NCI-H1436 (cell line): ENCODE data around the gene TRIM32.

ENCODE experiments used
- DNase-seq: peaks from one replicate; lab custom pipeline; 2025; lab: John Stamatoyannopoulos, UW

The TRIM32 gene, protein sequence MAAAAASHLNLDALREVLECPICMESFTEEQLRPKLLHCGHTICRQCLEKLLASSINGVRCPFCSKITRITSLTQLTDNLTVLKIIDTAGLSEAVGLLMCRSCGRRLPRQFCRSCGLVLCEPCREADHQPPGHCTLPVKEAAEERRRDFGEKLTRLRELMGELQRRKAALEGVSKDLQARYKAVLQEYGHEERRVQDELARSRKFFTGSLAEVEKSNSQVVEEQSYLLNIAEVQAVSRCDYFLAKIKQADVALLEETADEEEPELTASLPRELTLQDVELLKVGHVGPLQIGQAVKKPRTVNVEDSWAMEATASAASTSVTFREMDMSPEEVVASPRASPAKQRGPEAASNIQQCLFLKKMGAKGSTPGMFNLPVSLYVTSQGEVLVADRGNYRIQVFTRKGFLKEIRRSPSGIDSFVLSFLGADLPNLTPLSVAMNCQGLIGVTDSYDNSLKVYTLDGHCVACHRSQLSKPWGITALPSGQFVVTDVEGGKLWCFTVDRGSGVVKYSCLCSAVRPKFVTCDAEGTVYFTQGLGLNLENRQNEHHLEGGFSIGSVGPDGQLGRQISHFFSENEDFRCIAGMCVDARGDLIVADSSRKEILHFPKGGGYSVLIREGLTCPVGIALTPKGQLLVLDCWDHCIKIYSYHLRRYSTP

DNA sequence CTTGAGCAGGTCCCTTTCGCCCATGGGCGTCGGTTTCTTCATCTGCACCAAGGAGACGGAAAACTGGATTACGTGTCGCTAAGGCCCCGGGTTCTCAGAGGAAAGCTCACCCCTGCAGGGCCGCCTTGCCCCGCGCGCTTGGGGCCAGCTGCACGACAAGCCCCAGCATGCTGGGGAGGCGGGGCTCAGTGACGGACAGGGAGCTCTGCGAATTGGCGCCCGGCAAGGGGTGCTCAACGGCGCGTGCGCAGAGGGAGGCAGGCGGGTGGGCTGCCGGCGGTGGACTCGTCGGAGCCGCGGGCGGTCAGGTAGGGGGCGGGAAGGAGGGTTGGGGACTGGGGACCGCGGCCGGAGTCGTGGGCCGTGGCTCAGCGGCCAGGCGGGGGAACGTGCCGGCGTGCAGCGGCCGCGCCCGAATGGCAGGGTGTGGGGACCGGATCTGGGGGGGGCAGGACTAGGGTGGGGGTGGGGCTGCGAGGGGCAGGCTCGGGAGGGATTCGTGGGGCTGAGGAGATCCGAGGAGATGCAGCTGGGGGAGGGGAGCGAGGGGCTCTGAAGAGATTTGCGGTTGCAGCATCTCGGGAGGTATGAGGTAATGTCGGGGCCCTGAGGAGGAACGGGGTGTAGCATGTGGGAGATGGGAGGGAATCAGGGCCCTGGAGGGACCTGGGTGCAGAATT lies at the start of gene TRIM32:
Gene TRIM32 (plus strand): TSS at position 232 of the 680 bp plus-strand sequence. CDS start 10,438 bp downstream, outside the sequence.
- peak; percentile 92 for DNase-seq

DNA sequence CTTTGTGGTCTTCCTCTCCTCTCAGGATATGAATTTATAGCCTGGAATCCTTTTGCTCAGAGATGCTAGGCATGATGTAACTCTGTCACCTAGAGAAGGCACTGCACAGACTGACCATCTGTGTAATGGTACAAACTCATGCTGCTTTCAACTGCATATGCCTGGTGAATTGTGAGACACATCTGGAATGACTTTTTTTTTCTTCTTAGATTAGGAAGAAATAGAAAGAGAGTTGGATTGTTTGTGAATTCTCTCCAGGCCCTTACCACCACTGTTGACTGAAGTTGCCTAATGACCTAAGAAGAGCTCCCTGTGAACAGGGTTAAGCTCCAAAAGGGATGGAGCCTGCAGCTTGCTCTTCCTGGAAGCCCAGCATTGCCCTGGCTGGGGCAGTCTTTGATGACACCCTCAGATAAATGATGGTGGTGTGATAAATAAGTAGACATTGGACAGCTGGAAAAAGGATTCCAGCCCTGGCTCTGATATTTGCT lies 47.8 kb upstream of the TRIM32 start:
- no peak for DNase-seq

DNA sequence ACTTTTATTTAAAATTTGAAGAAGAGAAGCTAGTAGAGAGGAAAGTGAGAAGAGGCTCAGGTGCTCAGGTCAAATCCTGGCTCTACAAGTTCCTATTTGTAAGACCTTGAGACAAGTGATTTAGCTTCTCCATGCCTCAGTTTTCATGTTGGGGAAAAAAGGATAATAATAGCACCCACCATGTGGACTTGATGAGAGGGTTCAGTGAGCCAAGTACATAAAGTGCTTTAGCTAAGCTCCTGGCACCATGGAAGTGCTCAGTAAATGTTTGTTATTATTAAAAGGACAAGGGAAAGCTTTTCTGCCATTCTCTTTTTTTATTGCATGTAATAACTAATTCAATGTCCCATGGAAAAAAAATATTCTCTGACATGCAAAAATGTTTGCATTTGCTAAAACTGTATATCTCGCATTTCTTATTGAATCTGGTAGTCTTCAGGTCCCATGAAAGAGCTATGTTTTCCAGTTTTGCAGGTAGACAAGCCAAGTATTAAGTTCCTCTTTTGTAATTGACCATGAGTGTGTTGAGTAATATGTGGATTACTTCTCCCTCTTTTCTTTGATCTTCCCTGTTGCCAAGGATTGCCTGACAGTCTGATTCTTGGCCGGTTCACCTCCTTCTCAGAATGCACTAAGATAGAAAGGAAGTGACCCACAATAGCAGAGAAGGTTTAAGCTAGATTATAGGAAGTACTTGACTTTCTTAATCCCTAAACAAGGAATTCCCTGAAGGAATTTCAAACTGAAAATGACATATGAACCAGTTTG lies 45.6 kb upstream of the TRIM32 start:
- no peak for DNase-seq

DNA sequence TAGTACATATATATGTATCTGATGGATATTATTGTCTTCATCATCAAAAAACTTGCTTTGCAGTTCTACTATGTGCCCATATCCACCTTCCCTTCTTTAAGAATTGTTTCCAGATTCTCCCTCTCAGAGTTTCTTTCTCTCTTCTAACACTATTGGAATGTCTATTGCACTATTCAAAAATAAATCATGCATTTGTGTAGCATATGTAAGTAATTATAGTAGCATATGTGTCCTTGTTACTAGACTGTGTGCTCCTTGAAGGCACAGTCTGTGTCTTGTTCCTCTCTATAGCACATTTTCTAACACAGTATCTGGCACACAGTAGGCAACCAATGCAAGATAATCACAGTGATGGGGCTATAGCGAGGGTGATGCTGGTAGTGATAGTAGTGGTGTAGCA lies 43.4 kb upstream of the TRIM32 start:
- no peak for DNase-seq

DNA sequence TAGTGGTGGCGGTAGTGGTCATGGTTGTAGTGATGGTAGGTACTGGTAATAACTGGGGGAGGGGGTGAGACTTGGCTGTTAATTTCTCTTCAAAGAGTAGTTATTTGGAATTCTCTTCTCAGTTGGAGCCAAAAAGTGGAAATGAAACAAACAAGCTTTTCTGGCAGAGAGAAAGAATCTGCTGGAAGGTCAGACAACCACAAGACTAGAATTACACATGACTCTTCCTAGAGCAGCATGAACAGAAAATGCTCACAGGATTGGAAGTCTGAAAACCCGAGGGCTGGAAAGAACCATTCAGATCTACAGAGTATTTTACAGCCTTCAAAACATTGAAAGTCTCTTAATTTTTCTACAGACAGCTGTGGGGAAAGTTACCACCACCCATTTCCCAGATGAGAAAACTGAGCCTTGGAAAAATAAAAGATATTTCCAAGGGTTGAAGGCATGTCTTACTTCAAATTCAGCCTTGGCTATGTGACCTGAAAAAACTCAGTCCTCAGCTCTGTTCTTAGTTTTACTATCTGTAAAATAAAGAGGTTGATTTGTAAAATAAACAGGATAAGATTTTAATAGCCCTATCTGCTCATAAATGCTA lies 42.9 kb upstream of the TRIM32 start:
- no peak for DNase-seq

DNA sequence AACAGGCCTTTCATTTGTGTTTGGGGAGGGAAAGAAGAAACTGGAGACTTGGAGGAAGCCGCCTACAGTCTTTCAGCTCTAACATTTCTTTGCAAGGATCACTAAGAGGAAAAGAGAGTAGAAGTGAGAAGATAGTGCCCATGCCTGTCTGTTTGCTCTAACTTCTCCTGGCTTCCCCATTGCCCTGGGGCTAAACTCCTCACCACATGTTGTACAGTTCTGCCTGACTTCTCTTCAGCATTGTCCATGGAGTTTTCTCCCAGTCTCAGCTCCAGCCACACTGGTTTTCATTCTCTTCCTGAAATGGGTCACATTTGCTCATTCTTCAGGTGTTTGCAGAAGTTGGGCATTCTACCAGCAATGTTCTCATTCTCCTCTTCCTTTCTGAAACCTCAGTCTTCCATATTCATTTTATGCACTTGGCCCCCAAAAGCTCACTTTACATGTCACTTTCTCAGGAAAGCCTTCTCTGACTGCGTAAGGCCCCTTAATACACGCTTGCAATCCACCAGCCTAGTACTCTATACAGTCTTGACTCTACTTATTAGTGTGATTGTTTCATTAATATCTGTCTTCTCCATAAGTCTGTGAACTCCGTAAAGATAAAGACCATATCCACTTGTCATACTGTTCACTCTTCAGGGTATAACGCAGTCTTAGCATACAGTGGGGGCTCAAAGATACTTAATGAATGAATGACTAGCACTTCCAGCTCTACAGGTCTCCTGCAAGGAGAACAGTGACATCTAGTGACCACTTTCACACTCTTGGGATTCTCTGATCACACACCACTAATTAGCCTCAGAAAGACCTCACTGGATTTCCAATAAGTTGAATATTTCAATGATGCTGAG lies 40.2 kb upstream of the TRIM32 start:
- no peak for DNase-seq

DNA sequence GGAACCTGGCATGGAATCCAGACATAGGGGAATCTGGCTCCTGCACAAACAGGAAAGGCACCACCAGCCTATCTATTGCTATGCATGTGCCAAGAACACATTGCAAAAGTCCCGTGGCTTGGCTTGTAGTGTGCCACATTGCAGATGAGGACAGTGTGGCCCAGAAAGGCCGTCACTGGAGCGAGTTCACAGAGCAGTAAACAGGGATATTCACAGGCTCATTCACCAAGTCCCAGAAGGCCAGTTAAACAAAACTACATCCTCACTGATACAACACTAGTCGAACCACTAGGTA lies 39.6 kb upstream of the TRIM32 start:
- DNase-seq = no peak

DNA sequence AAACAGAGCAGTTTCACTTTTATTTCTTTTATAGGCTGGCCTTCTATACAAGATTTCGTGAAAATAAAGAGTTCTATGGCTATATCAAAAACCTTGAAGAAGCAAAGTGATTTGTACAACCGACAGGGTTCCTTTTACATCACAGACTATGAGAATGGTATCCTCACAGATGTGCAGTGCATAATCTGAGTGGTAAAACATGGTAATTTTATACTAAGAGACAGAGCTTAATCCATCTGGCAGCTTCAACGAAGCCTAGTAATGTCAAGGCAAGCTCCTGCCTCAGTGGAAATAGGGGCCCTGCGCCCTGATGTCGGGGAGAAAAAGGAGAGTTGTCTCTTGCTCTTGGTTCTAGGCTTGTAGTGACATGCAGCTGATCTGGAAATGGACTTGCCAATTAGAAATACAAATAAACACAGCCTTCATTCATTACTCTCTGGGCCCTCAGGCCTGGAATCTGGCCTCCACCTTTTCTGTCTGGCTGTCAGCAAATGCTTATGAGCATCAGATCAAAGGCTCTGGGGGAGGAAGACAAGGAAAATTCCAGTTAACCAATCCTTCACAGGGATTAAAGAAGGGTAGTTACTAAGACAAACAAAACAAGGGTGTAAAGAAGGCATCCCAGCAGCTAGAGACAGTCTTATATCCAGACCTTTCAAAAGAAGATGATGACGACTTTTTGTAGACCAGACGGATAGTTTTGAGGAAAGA lies 33.6 kb upstream of the TRIM32 start:
- no peak for DNase-seq

DNA sequence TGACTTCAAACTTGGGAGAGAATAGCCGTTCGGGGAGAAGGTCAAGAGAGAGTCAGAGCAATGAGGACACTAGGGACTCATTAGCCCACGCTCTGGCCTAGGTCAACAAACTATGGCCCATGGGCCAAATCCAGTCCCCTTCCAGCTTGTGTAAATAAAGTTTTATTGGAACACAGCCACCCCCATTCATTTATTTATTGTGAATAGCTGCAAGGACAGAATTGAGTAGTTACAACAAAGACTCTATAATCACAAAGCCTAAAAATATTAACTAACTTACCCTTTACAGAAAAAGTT lies 33.1 kb upstream of the TRIM32 start:
- DNase-seq = no peak

DNA sequence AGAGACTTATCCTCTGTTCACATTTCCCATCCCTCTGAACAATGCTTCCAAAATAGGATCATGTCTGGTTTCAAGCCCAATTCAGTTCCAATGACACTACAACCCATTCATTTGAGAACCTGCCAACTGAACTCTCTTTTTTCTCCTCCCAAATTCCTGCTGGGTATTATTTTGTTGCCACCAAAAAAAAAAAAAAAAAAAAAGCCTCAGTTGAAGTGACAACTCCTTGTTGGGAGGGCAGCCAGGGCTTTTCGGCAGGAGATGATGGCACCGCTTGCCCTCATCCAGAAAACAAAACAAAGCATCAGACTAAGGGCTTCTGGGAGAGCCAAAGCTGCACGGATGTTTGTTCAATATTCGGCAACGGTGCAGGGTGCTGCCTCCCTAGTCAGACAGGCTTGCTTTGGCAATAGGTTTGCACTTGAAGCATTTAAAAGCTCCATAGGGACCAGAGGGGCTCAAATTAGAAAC lies 30.6 kb upstream of the TRIM32 start:
- DNase-seq = peak; percentile 9

DNA sequence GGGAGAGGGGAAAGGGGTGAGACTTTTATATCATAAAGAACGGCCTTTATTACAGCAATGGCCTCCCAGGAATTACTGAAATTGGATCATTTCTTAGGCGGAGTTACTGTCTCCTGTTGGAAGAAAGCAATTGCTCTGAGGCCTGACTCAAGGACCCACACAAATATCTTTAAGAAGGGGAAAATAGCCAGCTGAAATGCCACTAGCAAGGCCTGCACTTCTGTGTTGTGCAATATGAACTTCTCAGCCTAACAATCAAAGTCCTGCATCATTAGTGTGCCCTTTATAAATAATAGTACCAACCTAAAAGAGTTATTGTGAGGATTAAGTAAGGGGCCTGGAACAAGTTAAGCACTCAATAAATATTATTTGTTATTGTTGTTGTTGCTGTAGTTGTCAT lies 30.1 kb upstream of the TRIM32 start:
- DNase-seq = no peak

DNA sequence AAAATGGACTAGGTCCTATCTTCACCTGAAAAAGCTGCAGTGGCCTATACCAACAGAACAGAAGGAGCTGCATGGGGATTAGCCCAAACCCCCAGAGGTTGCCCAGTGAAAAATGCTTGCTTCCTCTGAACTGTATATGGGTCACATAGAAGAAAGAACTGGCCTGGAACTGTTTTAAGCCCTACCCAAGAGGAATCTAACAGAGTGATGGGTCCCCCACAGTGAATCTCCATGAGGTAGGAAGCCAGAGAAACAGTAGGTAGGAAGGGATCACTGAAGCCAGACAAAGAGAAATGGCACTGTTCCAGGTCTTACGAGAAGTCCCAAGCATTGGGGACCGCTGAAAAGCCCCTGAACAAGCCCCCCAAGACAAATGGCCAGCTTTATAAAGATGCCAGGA lies 28.8 kb upstream of the TRIM32 start:
- DNase-seq = no peak

DNA sequence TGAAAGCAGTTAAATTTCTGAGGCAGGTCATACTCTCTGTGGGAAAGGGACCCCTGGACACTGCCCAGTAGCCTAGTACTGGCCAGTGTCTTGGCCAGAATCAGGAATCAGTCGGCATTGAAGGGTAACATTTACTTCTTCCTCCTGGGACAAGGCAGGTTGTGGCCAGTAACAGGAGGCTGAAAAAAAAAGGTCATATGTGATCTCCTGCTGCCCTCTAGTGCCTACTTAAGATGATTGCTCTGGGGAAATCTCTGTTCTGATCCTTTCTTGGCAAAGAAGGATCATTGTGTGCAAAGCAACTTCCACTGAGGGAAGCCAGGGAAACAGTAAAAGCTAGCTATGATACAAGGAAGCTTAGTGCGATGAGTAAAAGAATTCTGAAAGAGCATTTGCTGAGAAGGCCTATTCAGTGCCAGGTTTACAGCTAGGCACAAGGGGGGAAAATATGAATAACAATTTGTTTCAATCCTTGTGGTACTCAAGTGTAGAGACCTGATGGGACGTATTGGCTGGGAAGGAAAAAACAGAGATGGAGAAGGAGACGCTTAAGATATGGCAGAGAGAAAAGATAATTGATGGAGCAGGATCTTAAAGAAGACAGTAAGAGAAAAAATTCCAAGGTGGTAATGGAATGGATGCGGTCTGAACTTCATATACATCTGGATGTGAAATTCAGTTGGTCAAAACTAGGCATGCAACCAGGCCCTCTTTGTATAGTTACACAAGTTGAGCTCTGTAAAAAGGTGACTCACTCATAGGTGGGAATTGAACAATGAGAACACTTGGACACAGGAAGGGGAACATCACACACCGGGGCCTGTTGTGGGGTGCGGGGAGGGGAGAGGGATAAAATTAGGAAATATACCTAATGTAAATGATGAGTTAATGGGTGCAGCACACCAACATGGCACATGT lies 25.8 kb upstream of the TRIM32 start:
- peak; percentile 61 for DNase-seq

DNA sequence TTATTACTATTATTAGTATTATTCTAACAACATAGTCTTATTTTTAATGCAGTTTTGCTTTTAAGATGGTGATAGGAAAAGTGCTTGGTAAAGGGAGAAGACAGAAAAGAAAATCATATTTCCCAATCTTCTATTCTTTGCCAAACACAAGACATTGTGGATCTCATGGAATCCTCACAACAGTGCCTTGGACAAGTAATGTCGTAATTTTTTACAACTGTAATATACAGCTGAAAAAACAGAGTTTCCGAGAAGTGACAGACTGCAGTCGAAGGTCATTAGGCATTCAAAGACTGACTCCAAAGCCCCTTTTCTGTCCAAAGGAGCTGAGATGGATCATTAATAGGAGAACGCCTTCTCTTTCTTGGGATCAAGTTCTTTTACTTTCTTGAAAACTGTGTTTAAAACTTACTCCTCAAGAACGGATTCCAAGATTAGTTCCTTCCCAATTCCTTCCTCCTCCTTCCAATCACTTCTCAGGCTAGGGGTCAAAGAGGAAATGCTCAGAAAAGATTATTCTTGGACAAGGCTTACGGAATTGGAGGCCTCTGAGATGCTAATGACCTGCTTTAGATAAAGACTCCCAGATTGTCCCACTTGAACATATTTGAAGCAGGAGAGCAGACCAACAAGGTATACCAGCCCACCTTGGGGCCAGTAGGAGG lies 24.3 kb upstream of the TRIM32 start:
- DNase-seq = no peak

DNA sequence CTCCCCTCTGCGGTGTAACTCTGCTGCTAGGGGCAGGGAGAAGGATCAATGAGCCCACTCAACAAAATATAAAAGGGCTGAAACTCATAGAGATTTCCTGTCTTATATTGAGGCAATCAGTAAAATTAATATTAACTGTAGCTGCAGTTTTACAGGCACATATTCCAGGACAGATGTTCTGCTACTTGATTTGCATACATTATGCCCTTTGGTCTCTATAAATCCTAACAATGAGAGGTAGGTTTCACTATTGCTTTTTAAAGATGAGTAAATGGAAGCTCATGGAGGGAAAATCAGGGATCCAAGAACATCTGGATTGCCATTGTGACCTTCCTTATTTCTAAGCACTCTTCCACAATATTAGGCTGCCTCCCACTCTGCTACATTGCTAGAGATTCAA lies 23.5 kb upstream of the TRIM32 start:
- no peak for DNase-seq

DNA sequence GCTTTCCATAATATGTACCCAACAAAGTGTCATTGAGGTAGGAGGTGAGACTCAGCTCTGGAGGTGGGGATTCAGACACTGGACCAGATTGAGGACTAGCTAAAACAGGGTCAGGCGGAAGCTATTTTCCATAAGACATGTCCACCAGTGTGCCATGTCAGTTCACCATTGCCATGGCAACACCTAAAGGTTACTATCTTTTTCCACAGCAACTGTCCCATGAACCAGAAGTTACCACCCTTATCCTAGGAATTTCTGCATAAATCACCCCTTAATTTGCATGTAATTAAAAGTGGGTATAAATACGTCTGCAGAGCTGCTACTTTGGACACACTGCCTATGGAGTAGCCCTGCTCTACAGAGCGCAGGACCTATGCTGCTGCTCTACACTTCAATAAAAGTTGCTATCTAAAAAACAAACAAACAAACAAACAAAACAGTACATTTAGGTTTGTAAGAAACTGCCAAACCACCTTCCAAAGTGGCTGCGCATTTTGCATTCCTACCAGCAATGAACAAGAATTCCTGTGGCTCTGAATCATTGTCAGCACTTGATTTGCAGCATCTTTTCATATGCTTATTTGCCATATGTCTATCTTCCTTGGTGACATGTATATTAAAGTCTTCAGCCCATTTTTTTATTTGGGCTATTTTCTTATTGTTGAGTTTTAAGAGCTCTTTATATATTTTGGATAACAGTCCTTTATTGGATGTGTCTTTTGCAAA lies 18.0 kb upstream of the TRIM32 start:
- no peak for DNase-seq

DNA sequence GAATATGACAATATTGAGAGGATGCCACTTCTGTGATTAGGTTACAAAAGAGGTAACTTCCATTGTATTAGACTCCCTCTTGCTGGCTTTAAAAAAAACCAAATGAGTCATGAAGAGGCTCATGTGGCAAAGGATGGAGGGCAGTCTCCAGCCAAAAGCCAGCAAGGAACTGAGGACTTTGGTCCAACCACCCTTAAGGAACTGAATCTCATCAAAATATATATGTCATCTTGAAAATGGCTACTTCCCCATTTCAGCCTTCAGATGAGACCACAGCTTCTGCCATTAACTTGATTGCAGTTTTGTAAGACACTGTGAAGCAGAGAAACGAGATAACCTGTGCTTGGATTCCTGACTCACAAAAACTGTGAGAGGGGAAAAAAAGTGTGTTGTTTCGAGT lies 15.5 kb upstream of the TRIM32 start:
- no peak for DNase-seq

DNA sequence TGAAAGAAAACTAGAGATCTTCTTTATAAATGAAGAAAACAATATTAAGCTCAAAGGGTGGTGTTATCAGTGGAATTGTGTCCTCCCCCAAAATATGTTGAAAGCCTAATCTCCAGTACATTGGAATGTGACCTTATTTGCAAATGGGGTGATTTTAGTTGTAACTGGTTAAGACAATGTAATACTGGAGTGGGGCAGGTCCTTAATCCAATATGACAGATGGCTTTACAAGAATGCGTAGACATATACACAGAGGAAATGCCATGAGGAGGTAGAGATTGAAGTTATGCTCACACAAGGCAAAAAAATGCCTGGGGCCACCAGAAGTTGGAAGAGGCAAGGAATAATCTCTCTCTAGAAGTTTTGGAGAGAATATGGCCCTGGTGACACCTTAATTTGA lies 13.7 kb upstream of the TRIM32 start:
- no peak for DNase-seq
